WTC11 (cell line): ENCODE measurements around the gene TSPO2. TPM values are rescaled to one million over a fixed set of nuclear protein-coding genes. Genes with fewer than 3 reads are reported as not detected.

ENCODE experiments used
- ATAC-seq: fragments of 200-7000 bp; cut with Tn5 transposase; 2 replicates; pipeline ENCODE4 v1.10.0; 2021; ENCODE audit warnings: mild to moderate bottlenecking, moderate library complexity
- CTCF ChIA-PET: fragments of 300-600 bp; sonication (Branson Sonifier 250); formaldehyde crosslinking; loops from one replicate; lab custom pipeline; 2021; ENCODE audit warnings: antibody characterized with exemption; lab: Charles Lee
- POLR2A ChIA-PET: fragments of 350-600 bp; sonication (Branson Sonifier 250); formaldehyde crosslinking; loops from one replicate; lab custom pipeline; 2021; ENCODE audit warnings: antibody characterized with exemption; lab: Charles Lee
- DNase-seq: peaks from one replicate; pipeline ENCODE4 v3.0.0; 2021; ENCODE audit warnings: low spot score
- H3K27ac Mint-ChIP-seq: 2 replicates; pipeline ENCODE4 v1.8.0; 2021; ENCODE audit warnings: mixed read lengths
- H3K27me3 Mint-ChIP-seq: 2 replicates; pipeline ENCODE4 v1.8.0; 2021; ENCODE audit warnings: low read depth, mild to moderate bottlenecking, moderate library complexity, mixed read lengths
- H3K36me3 Mint-ChIP-seq: 2 replicates; pipeline ENCODE4 v1.8.0; 2021; ENCODE audit warnings: mixed read lengths
- H3K4me1 Mint-ChIP-seq: 2 replicates; pipeline ENCODE4 v1.8.0; 2022; ENCODE audit warnings: mixed read lengths
- H3K4me3 Mint-ChIP-seq: 2 replicates; pipeline ENCODE4 v1.8.0; 2021; ENCODE audit warnings: mild to moderate bottlenecking, moderate library complexity, mixed read lengths
- H3K9me3 Mint-ChIP-seq: 2 replicates; pipeline ENCODE4 v1.8.0; 2021; ENCODE audit warnings: mixed read lengths
- ATF6 ChIP-seq: sonication (generic); formaldehyde crosslinking; IDR thresholded peaks from 2 replicates; pipeline ENCODE4 v1.8.1; 2023; ENCODE audit warnings: mild to moderate bottlenecking, missing genetic modification reagents
- CDX4 ChIP-seq: fragments of 250-450 bp; sonication (Bioruptor Pico); IDR thresholded peaks from 2 replicates; pipeline ENCODE4 v1.9.0; 2021; ENCODE audit warnings: moderate library complexity, mild to moderate bottlenecking, inconsistent platforms, borderline replicate concordance
- E2F1 ChIP-seq: sonication (generic); formaldehyde crosslinking; IDR thresholded peaks from 2 replicates; pipeline ENCODE4 v1.8.0; 2022; ENCODE audit warnings: mild to moderate bottlenecking, missing genetic modification reagents
- FOXJ3 ChIP-seq: sonication (generic); formaldehyde crosslinking; IDR thresholded peaks from 2 replicates; pipeline ENCODE4 v1.9.0; 2021; ENCODE audit warnings: missing genetic modification reagents, mild to moderate bottlenecking, borderline replicate concordance
- FOXP1 ChIP-seq: sonication (generic); formaldehyde crosslinking; IDR thresholded peaks from 2 replicates; pipeline ENCODE4 v1.8.0; 2022; ENCODE audit warnings: missing genetic modification reagents, mild to moderate bottlenecking, moderate library complexity, borderline replicate concordance
- GABPB1 ChIP-seq: sonication (generic); formaldehyde crosslinking; IDR thresholded peaks from 2 replicates; pipeline ENCODE4 v1.8.1; 2023; ENCODE audit warnings: mild to moderate bottlenecking, missing genetic modification reagents
- JAZF1 ChIP-seq: fragments of 250-450 bp; sonication (Bioruptor Pico); IDR thresholded peaks from 2 replicates; pipeline ENCODE4 v1.9.0; 2021; ENCODE audit warnings: moderate library complexity, mild to moderate bottlenecking, inconsistent platforms
- NFATC4 ChIP-seq: fragments of 250-450 bp; sonication (Bioruptor Pico); IDR thresholded peaks from 2 replicates; pipeline ENCODE4 v1.9.0; 2021; ENCODE audit warnings: mild to moderate bottlenecking
- STAT6 ChIP-seq: sonication (generic); formaldehyde crosslinking; conservative IDR thresholded peaks from 2 replicates; pipeline ENCODE4 v1.8.1; 2023; ENCODE audit warnings: mild to moderate bottlenecking, low read depth, missing genetic modification reagents, moderate library complexity
- ZMAT4 ChIP-seq: fragments of 250-450 bp; sonication (Bioruptor Pico); IDR thresholded peaks from 2 replicates; pipeline ENCODE4 v1.9.0; 2021; ENCODE audit warnings: mild to moderate bottlenecking
- ZNF232 ChIP-seq: sonication (generic); formaldehyde crosslinking; IDR thresholded peaks from 2 replicates; pipeline ENCODE4 v1.8.0; 2022; ENCODE audit warnings: mild to moderate bottlenecking, missing genetic modification reagents
- ZNF425 ChIP-seq: fragments of 250-450 bp; sonication (Bioruptor Pico); conservative IDR thresholded peaks from 2 replicates; pipeline ENCODE4 v1.9.0; 2021; ENCODE audit warnings: mild to moderate bottlenecking
- ZNF512 ChIP-seq: sonication (generic); formaldehyde crosslinking; IDR thresholded peaks from 2 replicates; pipeline ENCODE4 v1.8.1; 2022; ENCODE audit warnings: missing genetic modification reagents, borderline replicate concordance
- ZNF671 ChIP-seq: fragments of 250-450 bp; sonication (Bioruptor Pico); IDR thresholded peaks from 2 replicates; pipeline ENCODE4 v1.8.0; 2021; ENCODE audit warnings: mild to moderate bottlenecking
- total RNA-seq: library from RNA; stranded (reverse); gene quantifications from 3 replicates; pipeline ENCODE4 v1.2.3, GENCODE V29; 2021

The TSPO2 gene
- total RNA-seq, 1 experiment from 2014 or later, result not detected

GRCh38 chr6:41083072-41083471, 40.8 kb downstream of the TSPO2 start (continued):
- TF ChIP-seq ZNF425 (CRISPR knock-in tag), result no peak

GRCh38 chr6:41085182-41085581, 42.9 kb downstream of the TSPO2 start:
- Mint-ChIP-seq H3K4me3 (no peak overlapping the region), H3K4me1 (no peaks in the 10 kb centered on the region), H3K9me3 (no peaks in the 10 kb centered on the region), H3K27ac (no peak overlapping the region), H3K36me3 (peaks cover 74% of the 10 kb centered on the region), H3K27me3 (no peaks in the 10 kb centered on the region)
- DNase-seq, result no peak
- ATAC-seq, result no peak
- ChIA-PET CTCF (no interaction called here), POLR2A (no interaction called here)
- TF ChIP-seq CDX4 (CRISPR knock-in tag), result no peak
- no peak for TF ChIP-seq E2F1 (CRISPR knock-in tag)
- TF ChIP-seq NFATC4 (CRISPR knock-in tag), result no peak
- no peak for TF ChIP-seq ZMAT4

GRCh38 chr6:41088451-41088850, 46.2 kb downstream of the TSPO2 start:
- H3K27me3 Mint-ChIP-seq, result no peaks in the 10 kb centered on the region
- H3K4me1 Mint-ChIP-seq, result no peaks in the 10 kb centered on the region
- CTCF ChIA-PET, result interaction anchor here (0.7 to 1.4 kb wide), 3 partner anchors 12 to 94 kb away, joined by 3 to 6 read pairs (median 5); partner anchors contain the start of gene OARD1
- peaks cover 79% of the 10 kb centered on the region for H3K36me3 Mint-ChIP-seq
- no peak overlapping the region for H3K4me3 Mint-ChIP-seq
- POLR2A ChIA-PET, result interaction anchor here (0.9 to 1.4 kb wide), 2 partner anchors 13 to 16 kb away, joined by 3 read pairs; partner anchors contain the start of genes NFYA and OARD1
- DNase-seq (no peak), ATAC-seq (no peak)
- H3K27ac Mint-ChIP-seq, result no peak overlapping the region
- TF ChIP-seq ATF6 (CRISPR knock-in tag) (no peak), ZNF671 (CRISPR knock-in tag) (no peak), ZNF232 (CRISPR knock-in tag) (no peak), JAZF1 (CRISPR knock-in tag) (no peak), E2F1 (CRISPR knock-in tag) (no peak)
- no peaks in the 10 kb centered on the region for H3K9me3 Mint-ChIP-seq

- no peaks in the 10 kb centered on the region for H3K4me1 Mint-ChIP-seq
- ATAC-seq (no peak), DNase-seq (no peak)
- POLR2A ChIA-PET, result interaction anchor here (1.3 kb wide), 1 partner anchor 10 kb away, joined by 3 read pairs; no protein-coding TSS in a partner anchor
- H3K27ac Mint-ChIP-seq, result no peak overlapping the region
- no peaks in the 10 kb centered on the region for H3K27me3 Mint-ChIP-seq
- no peak overlapping the region for H3K4me3 Mint-ChIP-seq
- no peaks in the 10 kb centered on the region for H3K9me3 Mint-ChIP-seq
- CTCF ChIA-PET, result interaction anchor here (1.1 to 2.0 kb wide), 3 partner anchors 91 to 101 kb away, joined by 3 to 7 read pairs (median 4); no protein-coding TSS in a partner anchor
- H3K36me3 Mint-ChIP-seq, result peaks cover 84% of the 10 kb centered on the region
- no peak for TF ChIP-seq ZNF512 (CRISPR knock-in tag)
- TF ChIP-seq ZNF232 (CRISPR knock-in tag), result no peak
- TF ChIP-seq FOXP1 (CRISPR knock-in tag), result no peak
- no peak for TF ChIP-seq STAT6 (CRISPR knock-in tag)
- no peak for TF ChIP-seq GABPB1 (CRISPR knock-in tag)
- no peak for TF ChIP-seq FOXJ3 (CRISPR knock-in tag)
These were observed 48.8 kb downstream of the TSPO2 start for GRCh38 chr6:41090841-41091761.
